NCI-H2227 treated with DMSO at 0.1 percent for 48 hours (cell line): ENCODE results near the gene NOS1AP.
"Not testable (repeated sequence)": the region's sequence is repeated elsewhere in the genome, so short reads cannot be mapped to it uniquely, and the experiment has no call there.

Experiments used
- DNase-seq: peaks from one replicate; lab custom pipeline; 2025; lab: John Stamatoyannopoulos, UW

NOS1AP gene

GRCh38 chr1:162169031-162169790, 99.7 kb downstream of the NOS1AP start:
- DNase-seq, result peak; percentile 8

- DNase-seq, result no peak
Observed at GRCh38 chr1:162171111-162171510, 101.6 kb downstream of the NOS1AP start.

DNA sequence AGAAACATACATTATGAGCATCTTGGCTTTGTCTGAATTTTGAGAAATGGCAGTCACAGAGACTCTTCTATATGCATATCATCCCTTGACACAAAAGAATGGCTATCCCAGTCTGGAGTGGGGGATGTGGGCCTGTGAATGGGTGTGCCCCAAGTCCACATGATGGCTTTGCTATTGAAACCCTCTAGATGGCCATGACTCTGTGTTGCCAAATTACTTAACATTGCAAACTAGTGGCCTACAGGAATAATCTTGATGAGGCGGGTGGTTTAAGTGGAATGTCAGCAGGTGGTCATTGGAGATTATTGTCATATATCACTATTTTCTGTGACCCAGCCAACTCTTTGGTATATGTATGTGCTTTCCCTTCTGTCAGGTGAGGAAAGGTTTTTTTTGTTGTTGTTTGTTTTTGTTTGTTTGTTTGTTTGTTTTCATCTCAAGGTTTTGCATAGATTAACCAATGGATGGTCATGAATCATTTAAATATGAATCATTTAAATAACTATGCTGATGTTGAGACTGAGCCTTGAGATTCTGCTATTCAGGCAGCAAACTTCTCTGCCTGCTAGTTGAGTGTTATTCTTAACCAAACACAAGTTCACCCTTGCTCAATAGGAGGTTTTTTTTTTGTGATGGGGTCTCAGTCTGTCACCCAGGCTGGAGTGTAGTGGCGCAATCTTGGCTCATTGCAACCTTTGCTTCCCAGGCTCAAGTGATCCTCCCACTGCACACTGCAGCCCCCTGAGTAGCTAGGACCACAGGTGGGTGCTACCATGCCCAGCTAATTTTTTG, 103.0 kb downstream of the NOS1AP start:
- DNase-seq, result no peak

DNA sequence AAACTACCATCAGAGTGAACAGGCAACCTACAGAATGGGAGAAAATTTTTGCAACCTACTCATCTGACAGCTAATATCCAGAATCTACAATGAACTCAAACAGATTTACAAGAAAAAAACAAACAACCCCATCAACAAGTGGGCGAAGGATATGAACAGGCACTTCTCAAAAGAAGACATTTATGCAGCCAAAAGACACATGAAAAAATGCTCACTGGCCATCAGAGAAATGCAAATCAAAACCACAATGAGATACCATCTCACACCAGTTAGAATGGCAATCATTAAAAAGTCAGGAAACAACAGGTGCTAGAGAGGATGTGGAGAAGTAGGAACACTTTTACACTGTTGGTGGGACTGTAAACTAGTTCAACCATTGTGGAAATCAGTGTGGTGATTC, 104.1 kb downstream of the NOS1AP start:
- not testable (repeated sequence) for DNase-seq

- not testable (repeated sequence) for DNase-seq
Observed at GRCh38 chr1:162174027-162174426, 104.5 kb downstream of the NOS1AP start.

DNA sequence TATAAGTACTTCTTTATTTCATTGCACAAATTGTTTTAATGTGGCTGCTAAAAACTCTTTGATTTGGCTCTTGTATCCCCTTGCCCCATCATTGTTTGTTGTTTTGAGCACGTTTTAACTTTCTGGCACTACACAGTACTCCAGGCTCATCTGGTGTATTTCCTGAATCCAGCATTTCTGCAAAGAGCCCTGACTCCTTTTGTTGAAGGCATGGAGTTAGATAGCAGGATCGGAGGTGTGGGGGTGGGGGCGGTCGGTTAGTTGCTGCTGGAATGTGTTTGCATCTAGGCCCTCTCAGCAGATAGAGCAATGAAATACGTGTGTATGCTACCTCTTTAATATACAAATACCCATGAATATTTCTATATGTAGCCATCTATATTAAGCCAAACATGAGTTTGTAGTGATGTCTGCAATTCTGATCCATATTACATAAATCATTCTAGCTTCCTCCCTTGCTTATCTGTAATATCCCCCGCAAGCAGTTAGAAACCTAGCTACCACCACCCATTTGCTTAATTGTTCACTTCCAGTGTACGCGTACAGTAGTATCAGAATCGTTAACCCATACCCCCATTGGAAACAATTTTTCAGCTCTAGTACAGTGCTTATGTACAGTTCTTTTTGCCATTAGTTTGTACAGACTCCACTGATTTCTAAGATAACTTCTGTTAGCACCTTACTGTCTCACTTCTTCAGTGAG, 106.0 kb downstream of the NOS1AP start:
- DNase-seq, result peak; percentile 12

DNA sequence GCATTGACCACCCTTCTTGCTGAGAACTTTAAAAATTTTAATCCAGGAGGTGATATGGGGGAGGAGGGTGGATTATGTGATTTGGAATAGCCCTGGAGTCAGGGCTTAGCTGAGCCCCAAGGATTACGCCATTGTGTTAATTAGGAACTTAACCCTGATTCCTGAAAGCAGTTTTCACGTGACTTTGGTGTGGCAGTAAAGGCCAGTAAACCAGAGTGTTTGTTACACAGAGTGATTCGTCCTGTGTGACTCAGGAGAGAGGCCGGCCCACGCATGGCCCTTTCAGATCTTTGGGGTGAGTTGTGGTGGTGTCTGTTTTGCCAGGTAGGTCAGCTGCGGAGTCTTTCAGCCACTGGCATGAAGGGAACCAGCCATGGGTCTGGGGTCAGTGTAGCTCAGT, 107.6 kb downstream of the NOS1AP start:
- DNase-seq, result no peak

DNA sequence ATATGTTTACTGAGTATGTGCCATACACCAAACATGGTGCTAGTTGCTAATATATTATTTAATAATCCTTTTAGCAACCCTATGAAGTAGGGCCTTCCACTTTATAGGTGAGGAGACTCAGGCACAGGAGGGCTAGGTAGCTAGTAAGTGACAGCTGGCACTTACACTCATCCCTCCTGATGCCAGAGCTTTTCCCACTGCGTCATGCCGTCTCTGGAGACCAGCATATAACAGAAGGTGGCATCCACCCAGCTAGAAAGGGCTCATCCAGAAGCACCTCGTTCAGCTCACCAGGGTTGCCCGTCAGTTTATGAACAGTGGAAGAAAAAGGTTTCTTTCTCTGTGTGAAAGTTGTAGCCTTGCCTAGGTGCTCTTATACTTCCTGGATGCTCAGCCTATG, 108.9 kb downstream of the NOS1AP start:
- no peak for DNase-seq

- no peak for DNase-seq
Observed at GRCh38 chr1:162179121-162179520, 109.6 kb downstream of the NOS1AP start.

DNA sequence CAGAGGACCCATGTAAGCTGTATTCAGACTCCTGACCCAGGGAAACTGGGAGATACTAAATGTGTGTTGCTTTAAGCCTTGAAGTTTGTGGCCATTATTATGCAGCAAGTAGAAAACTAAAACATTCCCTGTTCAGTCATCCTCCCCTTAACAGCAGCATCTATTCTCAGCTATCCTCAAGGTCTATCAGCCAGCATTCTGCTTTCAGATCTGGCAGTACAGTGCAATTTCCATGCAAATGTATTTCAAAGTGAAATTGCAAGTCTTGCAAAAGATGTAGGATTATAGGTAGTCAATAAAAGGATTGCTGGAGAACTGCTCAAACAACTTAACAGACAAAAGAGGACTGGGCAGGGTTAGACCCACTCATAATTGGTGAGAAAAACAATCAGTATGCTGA, 111.3 kb downstream of the NOS1AP start:
- DNase-seq, result no peak

DNA sequence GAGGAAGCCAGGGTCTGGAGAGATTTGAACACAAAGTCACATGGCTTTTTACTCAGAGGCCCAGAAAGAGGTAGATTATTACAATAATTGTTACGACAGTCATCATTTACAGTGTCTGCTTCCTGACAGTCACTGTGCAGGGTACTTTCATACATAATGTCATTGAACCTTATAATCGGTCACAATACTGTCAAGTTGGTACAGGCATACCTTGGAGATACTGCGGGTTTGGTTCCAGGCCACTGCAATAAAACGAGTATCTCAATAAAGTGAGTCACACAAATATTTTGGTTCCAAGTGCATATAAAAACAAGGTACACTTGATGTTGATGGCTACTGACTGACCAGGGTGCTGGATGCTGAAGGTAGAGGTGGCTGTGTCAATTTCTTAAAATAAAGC, 112.6 kb downstream of the NOS1AP start:
- DNase-seq, result no peak

- DNase-seq, result no peak
Observed at GRCh38 chr1:162185314-162186025, 116.0 kb downstream of the NOS1AP start.

- DNase-seq, result no peak
Observed at GRCh38 chr1:162186026-162186374, 116.5 kb downstream of the NOS1AP start.

DNA sequence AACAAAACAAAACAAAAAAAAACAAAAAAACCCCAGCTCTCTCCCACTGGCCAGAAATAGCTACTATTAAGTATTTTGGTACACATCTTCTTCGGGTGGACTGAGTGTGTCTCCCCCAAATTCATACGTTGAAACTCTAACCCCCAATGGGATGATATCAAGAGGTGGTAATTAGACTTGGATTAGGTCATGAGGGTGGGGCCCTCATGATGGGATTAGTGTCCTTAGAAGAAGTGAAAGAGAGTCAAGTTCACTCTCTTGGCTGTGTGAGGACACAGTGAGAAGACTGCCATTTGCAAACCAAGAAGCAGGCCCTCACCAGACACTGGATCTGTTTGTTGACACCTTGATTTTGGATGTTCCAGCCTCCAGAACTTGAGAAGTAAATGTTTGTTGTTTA, 116.9 kb downstream of the NOS1AP start:
- no peak for DNase-seq

- DNase-seq, result no peak
Observed at GRCh38 chr1:162187687-162188276, 118.3 kb downstream of the NOS1AP start.

GRCh38 chr1:162189345-162189744, 119.9 kb downstream of the NOS1AP start:
- DNase-seq, result no peak

DNA sequence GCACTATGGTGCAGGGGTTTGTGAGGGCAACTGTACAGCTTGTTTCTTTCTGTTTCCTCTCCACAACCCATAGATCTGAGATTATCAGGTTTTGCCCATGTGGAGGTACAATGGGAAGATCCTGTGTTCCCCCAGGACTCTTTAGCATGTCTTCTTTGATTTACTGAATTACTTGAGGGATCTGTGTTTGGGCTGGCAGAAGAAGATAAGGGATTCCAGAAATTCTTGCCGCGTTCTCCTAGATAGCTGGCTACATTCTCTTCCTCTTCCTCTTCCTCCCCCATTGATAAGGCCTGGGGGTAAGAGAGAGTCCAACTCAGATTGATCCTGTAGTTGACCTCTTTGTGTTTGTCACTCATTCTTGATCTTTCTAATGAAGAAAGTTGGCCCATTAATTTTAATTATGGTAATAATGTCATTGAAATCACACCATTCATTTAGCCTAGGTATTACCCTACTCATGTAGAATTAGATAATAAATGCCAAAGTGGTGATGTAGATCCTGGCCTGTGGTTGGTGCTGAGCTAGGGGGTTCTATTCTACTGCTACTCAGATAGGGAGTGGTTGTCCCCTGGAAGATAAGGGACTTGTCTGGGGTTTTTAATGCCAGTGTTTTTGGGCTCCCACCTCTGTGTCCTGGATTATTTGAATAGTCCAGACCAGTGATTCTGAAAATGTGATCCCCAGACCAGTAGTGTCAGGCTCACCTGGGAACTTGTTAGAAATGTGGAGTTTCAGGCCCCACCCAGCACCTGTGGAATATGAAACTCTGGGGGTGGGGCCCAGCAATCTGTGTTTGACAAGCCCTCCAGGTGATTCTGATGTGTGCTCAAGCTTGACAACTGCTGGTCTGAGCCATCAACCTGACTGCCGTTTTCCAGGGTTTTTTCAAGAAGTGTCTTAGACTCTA, 122.2 kb downstream of the NOS1AP start:
- DNase-seq, result no peak

DNA sequence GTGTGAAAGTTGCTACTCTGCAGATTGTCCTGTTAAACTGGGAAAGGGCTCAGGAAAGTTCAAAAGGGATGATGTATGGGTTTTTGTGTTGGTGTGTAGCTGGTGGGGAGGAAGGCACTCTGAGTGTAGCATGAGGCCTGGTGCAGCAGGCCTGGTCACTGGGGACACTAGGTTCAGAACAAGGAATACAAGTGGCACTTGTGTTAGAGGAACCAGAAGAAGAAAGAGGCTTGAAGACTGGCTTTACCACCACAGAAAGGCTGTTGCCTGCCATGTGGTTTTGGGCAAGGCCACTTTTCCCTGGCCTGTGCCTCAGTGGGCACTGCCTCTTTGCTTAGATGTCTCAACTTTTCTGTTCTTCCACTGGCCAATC, 122.8 kb downstream of the NOS1AP start:
- no peak for DNase-seq

DNA sequence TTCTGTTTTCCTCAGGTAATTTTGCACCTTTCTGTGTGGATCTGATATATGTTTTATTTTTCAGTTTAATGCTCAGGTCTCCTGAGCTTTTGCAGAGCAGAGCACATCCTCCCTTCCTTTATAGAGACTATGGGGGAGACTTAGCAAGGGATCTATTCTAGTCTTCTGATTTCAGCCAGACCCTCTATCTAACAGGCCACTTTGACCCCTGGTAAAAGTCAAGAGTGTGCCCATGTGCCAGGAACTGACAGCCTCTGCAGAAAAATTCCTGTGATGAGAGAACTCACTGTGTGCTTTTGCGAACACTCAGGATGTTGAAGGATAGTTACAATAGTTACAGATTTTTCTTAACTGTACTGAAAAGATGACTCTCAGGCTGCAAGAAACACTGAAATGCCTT, 123.3 kb downstream of the NOS1AP start:
- DNase-seq, result no peak

DNA sequence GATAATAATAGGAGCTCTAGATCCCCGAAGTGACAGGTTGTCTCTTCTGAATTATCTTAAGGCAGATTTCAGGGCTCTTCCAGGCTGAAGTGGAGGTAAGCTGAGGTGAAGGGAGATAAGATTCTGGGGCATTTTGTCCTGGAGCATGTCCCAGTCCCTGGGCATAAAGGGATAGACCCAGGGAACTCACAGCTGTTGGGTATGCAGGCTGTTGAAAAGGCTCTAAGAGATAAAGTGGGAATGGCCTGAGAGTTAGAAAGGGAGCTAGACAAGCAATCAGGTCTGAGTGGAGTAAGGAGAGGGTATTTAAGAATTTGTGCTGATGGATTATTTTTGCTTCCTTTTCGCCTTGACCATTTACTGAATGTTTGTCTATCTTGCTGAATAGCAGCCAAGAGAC, 123.7 kb downstream of the NOS1AP start:
- DNase-seq, result no peak

DNA sequence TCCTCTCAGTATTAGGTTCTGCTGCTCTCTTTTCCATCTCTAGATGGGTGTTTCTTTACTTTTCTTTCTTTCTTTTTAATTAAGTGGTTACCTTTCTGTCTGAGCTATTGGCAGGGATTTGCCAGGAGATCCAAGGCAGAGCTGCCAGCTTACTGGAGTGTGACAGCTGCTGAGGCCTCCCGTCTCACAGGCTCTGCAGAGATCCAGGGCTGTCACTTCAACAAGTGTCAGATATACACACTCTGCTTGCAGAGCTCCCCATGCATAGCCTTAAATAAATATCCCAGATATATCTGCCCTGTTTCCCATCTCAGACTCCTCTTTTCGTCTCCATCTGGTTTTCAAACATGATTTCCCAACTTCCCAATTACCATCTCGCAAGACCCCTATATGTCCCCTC, 124.3 kb downstream of the NOS1AP start:
- DNase-seq, result no peak
